Left lobe of liver (tissue), 2 donors: Measurements from ENCODE around the gene PRR12. TPM values are rescaled to one million over a fixed set of nuclear protein-coding genes. Genes with fewer than 3 reads are reported as not detected.

Source experiments
- ATAC-seq: fragments of 200-7000 bp; cut with Tn5 transposase; one replicate; pipeline ENCODE4 v1.9.1; 2020; ENCODE audit warnings: mild to moderate bottlenecking, moderate library complexity
- DNase-seq: peaks from one replicate; pipeline ENCODE4 v3.0.0-alpha.2; 2020; ENCODE audit warnings: low spot score
- total RNA-seq: library from RNA; stranded (reverse); gene quantifications from one replicate; pipeline ENCODE4 v1.2.1, GENCODE V29; 2021
- donor health status: DM: no; HTN: no; CAD: no; lungs with moderate emphysema.
- donor health status: DM: no; HTN: yes; CAD: no.

Gene PRR12, protein sequence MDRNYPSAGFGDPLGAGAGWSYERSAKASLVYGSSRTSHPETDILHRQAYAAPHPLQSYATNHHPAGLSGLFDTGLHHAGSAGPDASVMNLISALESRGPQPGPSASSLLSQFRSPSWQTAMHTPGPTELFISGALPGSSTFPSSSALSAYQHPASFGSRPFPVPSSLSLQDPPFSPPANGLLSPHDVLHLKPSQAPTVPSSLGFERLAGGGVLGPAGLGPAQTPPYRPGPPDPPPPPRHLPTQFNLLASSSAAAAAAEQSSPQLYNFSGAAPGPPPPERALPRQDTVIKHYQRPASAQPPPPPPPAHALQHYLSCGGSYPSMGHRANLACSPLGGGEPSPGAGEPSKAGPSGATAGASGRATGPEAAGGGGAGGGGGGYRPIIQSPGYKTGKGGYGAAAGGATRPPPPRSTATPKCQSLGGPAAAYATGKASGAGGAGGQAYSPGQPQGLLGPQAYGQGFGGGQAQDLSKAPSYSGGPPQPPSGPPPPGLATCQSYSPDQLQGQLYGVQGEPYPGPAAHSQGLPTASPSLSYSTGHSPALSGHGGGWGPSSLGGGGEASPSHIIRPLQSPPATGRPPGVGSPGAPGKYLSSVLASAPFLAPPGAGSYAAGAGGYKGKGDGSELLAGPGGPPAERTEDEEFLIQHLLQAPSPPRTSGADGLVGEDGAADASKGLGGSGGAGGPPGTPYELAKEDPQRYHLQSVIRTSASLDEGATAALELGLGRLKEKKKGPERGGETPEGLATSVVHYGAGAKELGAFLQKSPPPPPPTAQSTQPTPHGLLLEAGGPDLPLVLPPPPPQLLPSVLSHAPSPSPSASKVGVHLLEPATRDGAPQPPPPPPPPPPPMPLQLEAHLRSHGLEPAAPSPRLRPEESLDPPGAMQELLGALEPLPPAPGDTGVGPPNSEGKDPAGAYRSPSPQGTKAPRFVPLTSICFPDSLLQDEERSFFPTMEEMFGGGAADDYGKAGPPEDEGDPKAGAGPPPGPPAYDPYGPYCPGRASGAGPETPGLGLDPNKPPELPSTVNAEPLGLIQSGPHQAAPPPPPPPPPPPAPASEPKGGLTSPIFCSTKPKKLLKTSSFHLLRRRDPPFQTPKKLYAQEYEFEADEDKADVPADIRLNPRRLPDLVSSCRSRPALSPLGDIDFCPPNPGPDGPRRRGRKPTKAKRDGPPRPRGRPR (N-terminal part only)
- total RNA-seq = 10.5 TPM

DNA sequence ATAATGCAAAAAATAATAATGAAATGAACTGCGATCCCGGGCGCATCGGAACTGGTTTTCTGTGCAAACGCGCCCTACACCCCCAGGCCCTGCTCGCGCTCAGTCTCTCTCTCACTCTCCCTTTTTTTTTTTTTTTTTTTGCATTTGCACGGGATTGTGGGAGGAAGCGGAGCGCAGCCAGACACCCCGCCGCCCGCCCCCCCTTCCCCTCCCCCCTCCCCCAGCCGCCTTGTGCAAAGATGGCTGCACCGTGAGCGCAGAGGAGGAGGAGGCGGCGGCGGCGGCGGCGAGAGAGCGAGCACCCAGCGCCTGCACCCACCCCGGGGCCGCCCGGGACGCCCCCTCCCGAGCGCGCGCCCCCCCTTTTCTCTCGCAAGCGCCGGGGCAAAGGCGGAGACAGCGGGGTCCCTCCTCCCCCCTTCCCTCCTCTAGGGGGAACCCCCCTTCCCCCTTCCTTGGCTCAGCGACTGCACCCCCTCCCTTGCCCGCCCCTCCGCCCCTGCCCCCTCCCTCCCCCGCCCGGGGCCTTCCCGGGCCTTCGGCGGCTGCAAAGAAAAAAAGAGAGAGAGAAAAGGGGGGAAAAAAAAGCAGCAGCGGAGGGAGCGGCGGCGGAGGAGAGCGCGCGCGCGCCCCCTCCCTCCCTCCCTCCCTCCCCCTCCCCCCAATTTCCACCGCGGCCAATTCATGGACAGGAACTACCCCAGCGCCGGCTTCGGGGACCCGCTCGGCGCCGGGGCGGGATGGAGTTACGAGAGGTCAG is at the start of gene PRR12:
Gene PRR12 (plus strand): TSS at position 212 of the 760 bp plus-strand sequence. CDS start 473 bp downstream, at position 685.
- peak; percentile 61 for ATAC-seq
- DNase-seq = peak; percentile 68

DNA sequence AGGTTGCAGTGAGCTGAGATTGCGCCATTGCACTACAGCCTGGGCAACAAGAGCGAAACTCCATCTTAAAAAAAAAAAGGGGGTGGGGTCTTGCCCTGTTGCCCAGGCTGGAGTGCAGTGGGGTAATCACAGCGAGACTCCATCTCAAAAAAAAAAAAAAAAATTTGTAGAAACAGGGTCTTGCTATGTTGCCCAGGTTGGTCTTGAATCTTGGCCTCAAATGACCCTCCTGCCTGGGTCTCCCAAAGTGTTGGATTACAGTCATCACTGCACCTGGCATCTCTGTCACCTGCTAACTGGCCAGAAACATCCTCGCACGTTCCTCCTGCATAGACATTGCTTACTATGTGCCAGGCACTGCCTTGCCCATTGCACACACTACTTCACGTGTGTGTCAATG is 49.1 kb upstream of the PRR12 start:
- ATAC-seq = no peak
- DNase-seq = no peak

DNA sequence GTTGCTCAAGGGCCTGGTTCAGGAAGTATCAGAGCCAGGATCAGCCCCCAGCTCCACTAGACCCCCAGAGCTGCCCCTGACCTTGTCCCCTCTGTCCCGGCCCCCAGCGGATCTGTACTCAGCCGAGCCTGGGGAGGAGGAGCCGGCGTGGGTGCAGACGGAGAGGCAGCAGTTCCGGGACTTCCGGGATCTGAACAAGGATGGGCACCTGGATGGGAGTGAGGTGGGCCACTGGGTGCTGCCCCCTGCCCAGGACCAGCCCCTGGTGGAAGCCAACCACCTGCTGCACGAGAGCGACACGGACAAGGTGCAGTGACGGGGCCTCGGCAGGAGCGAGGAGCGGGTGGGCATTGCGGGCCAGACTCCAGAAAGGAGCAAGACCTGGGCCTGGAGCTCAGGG is 48.5 kb upstream of the PRR12 start:
- ATAC-seq (no peak), DNase-seq (no peak)

DNA sequence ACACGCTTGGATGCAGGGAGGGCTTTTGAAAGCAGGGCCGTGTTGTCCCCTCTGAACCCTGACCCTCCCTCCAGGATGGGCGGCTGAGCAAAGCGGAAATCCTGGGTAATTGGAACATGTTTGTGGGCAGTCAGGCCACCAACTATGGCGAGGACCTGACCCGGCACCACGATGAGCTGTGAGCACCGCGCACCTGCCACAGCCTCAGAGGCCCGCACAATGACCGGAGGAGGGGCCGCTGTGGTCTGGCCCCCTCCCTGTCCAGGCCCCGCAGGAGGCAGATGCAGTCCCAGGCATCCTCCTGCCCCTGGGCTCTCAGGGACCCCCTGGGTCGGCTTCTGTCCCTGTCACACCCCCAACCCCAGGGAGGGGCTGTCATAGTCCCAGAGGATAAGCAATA is 48.0 kb upstream of the PRR12 start:
- DNase-seq (no peak), ATAC-seq (no peak)

DNA sequence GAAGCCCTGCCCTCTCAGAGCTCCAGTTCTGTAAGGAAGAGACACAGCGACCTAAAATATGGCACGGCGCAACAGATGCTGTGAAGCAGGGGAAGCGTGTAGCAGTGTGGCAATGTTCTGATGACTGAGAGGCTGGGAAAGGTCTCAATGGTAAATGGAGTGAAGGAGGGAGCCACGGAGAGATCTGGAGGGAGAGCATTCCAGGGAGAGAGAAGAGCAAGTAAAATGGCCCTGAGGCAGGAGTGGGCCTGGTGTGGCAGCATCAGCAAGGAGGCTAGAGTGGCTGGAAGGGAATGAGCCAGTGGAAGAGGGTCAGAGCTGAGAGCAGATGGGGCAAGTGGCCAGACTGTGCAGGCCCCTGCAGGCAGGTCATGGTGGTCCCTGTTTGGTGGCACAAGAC is 46.8 kb upstream of the PRR12 start:
- no peak for ATAC-seq
- no peak for DNase-seq

DNA sequence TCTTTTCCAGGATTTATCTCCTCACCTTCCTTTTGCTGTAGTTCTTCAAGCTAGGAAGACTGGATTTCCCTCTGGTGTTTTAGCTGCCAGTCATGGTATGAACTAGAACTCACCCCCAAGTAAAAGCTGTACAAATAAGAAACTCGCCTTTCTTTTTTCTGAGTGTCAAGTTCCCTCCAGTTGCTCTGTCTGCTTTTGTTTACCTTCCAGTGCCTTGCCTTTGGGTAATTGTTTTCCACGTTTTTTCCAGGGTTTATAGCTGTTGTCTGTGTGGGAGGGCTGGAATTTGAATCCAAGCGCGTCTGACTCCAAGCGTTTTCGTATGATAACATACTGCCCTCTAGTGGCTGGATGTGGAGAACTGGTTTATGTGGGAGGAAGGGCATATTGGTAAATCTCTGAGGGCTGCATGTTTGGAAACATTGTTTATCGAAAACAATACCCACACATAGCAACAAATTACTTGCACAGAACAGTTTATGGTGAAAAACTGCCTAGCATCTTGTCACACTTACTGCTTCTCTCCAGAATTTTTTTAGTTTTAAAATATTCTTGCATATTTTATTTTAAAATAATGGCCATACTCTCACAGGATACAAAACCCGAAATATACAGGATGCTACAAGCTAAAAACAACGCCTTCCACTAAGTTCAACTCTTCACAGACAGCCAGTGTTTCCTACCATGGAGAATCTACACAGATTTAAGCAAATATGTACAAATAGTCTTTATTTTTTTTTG is 44.0 kb upstream of the PRR12 start:
- ATAC-seq = peak; percentile 95

DNA sequence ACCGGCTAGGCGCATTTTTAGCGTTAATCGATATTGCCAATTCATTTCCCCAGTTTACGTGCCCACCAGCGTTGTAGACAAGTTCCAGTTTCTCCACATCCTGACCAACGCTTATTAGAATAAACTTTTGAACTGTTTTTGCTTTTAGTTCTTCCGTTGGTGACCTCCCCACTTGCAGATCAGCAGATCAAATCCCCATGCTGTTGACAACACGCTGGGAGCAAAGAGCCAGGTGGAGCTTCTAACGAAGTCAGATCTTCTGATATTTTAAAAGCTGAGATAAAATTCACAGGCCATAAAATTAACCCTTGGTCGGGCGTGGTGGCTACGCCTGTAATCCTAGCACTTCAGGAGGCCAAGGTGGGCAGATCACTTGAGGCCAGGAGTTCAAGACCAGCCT is 41.9 kb upstream of the PRR12 start:
- ATAC-seq = no peak
- no peak for DNase-seq

More for the DNA sequence above, 44.0 kb upstream of the PRR12 start:
- no peak for DNase-seq

DNA sequence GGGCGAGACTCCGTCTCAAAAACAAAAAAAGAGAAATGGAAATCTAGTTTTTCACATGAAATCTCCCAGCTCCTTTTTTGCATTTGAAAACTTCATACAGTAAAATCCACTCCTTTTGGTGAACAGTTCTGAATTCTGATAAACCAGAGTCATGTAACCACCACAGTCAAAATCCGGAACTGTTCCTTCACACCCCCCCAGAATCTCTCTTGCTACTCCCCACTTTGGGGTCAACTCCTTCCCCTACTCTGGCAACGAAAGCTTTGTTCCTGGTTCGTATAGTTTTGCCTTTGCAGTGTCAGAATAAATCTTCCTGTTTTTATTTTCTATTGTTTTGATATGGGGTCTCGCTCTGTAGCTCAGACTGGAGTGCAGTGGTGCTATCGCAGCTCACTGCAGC is 39.5 kb upstream of the PRR12 start:
- ATAC-seq = no peak
- DNase-seq = no peak

DNA sequence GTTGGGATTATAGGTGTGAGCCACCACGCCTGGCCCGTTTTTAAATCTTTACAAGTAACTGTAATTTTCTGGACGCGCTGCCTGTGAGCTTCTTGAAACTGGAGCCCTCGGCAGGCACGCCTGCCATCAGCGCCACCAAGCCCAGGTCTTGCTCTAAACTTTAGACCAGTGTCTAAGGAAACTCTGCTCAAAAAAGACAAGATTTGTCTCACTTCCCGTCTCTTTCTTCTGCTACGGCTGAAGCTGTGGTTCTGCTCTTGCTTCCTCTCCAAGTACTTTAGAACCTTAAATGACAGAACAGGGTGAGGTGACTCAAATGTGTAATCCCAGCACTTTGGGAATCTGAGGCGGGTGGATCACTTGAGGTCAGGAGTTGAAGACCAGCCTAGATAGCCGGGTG is 38.2 kb upstream of the PRR12 start:
- DNase-seq (no peak), ATAC-seq (no peak)

DNA sequence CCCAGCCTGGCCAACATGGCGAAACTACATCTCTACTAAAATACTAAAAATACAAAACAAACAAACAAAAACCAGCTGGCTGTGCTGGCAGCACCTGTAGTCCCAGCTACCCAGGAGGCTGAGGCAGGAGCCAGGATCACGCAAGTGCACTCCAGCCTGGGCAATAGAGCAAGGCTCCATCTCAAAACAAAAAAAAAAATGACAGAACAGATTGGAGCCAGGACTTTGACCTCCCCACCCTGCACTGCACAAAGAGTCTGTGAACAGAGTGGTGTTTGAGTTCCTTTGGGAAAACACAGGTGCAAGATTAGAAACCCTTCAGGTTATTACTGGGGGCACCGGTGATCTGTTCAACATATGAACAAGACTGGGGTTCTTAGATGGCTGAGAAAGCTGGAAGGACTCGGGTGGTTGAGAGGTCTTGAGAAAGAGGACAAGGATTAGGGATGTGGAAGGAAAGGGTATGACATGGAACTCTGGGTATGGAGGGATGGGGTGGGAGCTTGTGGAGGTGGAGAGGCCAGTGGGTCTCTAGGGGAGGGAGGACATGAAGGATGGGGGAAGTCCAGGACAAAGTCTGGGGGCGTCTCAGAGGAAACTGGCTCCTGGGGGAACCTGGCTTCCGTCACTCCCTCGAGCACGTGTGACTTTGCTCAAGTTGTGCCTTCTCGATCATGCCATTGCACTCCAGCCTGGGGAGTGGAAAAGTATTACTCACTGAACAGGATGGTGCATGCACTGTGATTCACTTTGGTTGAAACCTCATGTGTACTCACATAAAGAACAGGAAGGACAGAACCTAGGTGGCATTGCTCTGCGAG is 37.3 kb upstream of the PRR12 start:
- no peak for DNase-seq
- peak; percentile 60 for ATAC-seq

DNA sequence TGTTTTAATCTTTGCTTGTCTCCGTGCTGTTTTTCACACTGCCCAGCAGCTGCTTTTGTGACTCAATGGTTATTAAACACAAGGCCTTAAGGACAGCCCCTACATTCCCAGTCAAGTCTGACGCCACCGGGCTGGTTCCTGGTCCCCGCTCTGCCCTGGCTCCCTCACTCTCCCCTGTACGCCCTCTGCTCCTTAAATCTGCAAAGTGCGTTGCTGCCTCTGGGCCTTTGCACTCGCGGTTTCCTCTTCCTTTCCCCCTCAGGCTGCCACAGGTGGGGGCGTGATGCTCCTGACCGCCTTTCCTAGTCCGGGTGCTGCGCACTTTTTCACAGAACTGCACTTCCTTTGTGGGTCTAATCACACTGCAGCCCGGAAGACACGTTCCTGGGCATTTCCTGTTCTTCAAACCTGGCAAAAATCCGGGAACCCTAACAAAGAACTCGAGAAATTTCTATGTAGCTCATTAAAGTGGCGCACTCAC is 36.2 kb upstream of the PRR12 start:
- DNase-seq = no peak
- ATAC-seq = peak; percentile 15

DNA sequence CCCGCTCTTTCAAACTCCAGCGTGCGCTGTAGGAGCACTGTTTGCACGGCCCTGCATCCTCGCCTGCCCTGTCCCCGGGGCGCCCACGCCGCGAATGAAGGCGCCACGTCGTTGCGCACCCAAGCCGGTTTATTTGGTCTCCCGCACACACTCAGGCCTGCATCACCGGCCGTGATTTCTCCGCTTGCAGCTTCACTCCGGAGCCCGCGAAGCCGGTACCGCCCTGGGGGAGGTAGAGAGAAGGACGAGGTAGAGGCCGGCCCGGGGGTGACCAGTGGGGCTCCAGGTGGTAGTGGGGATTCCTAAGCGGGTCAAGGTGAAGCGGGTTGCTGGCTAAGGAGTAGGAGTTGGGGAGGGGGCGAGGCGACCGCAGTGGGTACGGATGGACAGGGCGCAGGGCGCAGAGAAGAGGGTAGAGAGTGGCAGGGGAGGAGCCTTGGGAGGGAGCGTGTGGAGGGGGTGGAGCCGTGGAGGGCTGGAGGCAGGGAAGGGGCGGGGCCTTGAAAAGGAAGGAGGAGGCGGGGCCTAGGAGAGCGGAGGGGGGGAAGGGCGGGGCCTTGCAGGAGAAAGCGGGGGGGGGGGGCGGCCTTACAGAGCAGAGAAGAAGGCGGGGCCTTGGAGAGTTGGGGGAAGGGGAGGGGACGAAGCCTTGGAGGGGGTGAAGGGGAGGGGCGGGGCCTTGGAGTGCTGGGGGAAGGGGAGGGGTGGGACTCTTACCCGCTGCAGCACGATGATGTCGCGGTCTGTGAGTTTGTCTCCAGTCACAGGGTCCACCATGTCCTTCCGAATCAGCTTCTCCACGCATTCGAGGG is 35.2 kb upstream of the PRR12 start:
- ATAC-seq (peak; percentile 51), DNase-seq (no peak)

DNA sequence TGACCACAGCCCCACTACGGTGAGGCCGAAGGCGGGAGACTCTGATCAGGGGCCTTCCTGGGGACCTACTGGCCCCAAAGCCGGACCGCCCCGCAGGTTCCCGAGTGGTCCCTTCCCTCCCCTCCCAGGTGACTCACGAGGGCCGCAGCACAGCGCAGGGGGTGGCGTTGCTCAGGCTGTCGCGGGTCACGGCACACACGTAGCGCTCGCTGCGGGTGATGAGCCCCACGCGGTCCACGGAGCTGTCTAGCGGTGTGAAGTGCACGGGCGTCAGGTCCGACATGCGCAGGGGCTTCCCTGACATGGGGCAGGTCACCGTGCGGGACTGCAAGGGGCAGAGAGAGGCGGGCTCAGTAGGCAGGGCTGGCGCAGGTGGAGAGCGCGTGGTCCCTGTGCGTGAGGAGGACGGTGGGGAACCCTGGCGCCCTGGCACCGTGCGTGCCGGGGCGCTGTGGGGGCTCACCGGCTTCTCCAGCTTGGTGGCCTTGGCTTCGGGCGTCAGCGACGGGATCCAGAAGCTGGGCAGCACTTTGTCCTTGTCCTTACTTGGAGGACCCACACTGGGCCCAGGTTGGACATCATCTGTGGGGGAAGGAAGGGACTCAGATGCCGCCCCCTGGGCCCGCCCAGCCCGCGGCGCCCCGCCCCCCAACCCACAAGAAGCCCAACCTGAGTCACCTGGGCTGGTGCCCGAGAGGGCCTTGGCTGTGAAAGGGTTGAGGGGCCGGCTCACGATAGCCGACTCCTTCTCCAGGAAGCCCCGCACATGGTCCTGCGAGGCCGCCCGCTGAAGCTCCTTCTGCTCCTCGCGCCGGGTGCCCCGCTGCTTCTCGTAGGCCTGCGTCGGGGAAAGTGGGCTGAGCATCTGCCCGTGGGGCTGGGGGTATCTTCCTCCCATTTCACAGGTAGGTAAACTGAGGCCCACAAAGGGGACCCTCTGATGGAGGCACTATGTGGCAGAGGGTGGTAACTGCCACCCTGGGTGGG is 34.3 kb upstream of the PRR12 start:
- no peak for DNase-seq
- ATAC-seq = no peak

DNA sequence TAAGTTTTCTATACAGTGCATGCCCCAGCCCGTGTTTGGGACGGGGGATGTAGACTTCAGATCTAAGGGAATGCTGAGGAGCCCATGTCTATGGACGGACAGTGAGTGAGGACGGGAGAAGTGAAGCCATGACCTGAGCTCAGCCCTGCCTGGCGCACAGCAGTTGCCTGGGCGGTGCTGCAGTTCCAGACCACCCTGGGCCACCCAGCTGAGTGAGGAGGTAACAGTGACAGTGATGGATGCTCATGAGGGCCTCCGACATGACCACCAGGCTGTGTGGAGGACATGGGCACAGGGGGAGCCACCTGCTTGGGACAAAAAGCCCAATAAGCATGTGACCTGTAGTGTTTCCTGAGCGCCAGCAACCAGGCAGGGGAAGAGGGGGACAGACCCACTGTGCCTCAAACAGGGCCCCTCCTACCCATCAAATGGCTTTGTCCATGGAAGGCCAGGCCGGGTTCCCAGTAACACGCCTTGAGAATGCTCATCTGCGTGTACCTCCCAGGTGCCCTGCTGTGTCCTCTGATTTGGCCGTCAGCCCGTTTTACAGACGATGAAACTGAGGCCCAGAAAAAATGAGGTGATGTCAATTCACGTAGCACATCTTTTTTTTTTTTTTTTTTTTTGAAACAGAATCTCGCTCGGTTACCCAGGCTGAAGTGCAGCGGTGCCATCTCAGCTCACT is 33.2 kb upstream of the PRR12 start:
- DNase-seq (no peak), ATAC-seq (no peak)

DNA sequence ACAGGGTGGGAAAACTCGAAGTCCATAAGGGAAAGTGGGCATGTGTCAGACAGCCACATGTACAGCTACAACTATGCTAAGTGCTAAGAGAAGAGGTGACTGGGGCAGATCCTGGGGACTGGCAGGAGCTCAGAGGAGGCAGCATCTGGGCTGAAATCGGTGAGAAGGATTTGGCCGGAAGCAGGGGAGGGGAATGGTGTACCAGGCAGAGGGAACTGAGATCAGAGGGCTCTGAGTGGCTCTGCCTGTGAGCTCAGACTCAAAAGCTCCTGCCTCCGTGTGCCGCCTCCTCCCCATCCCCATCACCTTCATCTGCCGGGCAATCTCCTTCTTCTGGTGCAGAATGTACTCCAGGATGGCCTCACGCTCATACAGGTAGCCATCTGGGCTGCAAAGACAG is 32.4 kb upstream of the PRR12 start:
- no peak for ATAC-seq

DNA sequence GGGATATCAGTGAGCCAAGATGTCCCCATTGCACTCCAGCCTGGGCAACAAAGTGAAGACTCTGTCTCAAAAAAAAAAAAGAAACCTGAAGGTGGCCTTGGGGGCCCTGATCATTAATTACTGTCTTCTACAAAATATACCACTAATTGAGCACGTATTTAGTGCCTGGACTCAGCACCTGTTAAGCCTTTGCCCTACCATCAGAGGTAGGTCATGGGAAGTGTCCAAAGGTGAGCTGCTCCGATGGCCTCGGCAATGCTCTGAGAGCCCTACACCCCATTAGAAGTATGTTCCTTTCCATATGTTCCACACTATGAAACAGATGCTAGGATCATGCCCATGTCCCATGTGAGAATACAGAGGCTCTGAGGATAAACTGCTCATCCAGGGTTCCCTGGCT is 31.5 kb upstream of the PRR12 start:
- DNase-seq (no peak), ATAC-seq (no peak)

More for the DNA sequence above, 32.4 kb upstream of the PRR12 start:
- no peak for DNase-seq
